Measurements from ENCODE around the gene ITGA1.
"Not testable (repeated sequence)": the region's sequence is repeated elsewhere in the genome, so short reads cannot be mapped to it uniquely, and the experiment has no call there.

The ITGA1 gene

DNA sequence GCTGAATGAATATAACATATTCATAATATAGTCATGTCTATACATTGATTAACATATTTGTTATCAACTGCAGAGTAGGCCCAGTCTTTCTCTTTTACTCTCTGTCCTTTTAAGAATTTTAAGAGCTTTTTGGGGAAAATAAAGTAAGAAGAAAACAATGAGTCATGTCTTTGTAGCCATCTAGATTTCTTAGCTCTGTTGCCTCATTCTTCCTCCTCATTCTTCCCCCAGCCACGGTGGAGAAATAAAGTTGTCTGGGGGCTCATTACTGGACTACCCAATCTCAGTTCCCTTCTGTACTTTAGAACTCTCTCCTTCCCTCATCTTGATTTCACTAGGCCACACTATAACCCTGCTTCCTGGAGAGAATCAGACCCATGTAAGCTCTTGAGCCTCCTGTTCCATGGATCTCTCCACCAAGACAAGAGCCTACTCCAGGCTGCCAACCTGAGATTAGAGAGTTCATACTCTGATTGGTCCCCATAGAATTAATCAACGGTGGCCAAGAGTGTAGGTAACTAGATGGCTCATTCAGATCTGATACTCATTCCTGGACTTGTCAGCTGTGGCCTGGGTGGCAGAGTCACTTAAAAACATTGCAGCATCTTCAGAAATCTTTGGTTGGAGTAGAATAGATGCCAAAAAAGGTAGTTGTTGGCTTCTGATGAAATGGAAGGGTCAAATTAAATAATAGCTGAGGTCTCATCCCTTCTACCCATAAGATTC lies 44.2 kb downstream of the ITGA1 start:
- DNase-seq (ENCODE audit: low spot score): no peak

DNA sequence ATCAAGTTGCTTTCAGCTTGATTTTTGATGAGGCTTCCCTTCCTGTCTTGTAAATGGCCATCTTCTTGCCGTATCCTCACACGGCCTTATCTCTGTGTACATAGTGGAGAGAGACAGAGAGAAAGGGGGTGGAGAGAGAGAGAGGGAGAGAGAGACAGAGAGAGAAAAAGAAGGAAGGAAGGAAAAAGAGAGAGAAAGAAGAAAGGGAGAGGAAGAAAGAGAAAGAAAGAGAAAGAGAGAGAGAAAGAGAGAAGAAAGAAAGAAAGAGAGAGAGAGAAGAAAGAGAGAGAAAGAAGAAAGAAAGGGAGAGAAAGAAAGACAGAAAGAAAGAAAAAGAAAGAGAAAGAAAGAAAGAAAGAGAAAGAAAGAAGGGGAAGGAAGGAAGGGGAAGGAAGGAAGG lies 46.6 kb downstream of the ITGA1 start:
- DNase-seq (ENCODE audit: low spot score): no peak

- no peak for DNase-seq (ENCODE audit: low spot score)
These were observed 49.4 kb downstream of the ITGA1 start for GRCh38 chr5:52837068-52837467.

- DNase-seq (ENCODE audit: low spot score): no peak
These were observed 49.9 kb downstream of the ITGA1 start for GRCh38 chr5:52837591-52838001.

DNA sequence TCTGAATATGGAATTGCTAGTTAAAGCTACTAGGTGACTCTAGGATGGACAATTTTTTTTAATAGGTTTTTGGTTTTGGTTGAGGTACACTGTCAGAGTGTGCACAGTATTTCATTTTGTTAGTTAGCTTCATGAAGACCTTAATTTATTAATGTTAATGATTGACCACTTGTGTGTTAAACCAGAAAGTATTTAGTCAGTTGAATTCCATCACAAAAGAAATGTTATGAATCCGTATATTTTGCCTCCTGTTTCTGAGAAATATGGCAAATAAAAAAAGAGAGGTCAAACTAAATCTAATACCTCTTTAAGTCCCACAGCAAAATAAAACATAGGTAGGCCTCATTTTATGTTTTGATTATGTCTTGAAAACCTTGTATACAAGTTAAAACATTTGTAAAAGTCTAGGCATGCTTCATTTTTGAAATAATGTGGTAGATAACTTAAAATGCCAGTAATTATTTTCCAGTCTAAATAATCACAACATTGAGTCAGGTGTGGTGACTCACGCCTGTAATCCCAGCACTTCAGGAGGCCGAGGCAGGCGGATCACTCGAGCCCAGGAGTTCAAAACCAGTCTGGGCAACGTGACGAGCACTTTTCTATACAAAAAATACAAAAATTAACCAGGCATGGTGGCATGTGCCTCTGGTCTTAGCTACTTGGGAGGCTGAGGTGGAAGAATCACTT lies 50.8 kb downstream of the ITGA1 start:
- no peak for DNase-seq (ENCODE audit: low spot score)

- no peak for DNase-seq (ENCODE audit: low spot score)
These were observed 51.6 kb downstream of the ITGA1 start for GRCh38 chr5:52839285-52839684.

DNA sequence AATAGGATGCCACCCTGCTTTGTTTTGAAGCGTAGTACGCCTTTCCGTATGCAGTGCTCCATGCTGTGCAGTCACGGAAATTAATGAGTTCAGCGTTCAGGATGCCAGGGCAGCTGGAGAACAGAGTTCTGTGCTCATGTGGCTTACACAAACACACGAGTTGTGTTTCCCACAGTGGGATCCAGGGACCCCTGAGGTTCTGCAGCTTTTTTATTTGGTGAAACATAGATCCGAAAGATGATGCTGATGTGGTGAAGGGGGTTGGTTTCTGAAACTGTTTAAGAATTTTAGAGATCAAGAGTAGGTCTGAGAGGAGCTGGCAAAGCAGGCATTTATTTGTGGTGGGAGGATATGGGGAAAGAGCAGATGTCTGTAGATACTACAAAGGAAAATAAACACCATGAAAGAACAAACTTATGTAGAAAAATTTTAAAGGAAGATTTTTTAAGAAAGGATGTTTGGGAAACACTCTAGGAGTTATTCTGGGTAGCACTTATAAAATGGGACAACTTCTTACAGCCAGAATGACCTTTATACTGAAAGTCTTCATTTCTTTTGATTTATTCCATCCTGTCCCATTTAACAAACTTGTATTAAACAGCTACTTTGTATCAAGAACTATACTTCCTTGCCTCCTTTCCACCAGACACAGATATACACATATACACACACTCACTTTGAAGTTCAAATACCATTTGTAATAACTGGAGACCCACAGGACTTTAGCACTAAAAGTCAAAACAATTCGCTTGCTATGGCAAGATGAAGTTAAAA lies 52.7 kb downstream of the ITGA1 start:
- DNase-seq (ENCODE audit: low spot score): no peak

GRCh38 chr5:52841114-52841513 lies 53.4 kb downstream of the ITGA1 start:
- DNase-seq (ENCODE audit: low spot score): no peak

DNA sequence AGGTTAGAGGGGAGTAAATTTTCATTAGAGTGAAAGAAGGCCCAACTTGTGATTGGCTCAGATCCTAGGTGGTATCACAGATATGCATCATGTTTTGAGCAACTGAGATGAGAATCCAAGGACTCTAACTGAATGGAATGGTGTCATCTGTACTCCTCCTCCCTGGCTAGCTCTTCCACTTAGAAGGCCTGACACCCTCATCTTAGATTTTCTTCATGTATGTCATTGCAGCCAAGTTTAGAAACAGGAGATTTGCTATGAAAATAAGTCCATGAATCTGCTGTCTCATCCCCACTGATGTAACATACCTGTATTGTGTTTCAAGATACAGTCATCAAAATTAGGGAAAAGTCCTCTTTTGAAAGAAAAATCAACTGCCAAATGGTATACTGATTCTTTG lies 54.4 kb downstream of the ITGA1 start:
- no peak for DNase-seq (ENCODE audit: low spot score)

GRCh38 chr5:52844885-52845284 lies 57.2 kb downstream of the ITGA1 start:
- DNase-seq (ENCODE audit: low spot score): no peak

- DNase-seq (ENCODE audit: low spot score): no peak
These were observed 58.6 kb downstream of the ITGA1 start for GRCh38 chr5:52846182-52846842.

DNA sequence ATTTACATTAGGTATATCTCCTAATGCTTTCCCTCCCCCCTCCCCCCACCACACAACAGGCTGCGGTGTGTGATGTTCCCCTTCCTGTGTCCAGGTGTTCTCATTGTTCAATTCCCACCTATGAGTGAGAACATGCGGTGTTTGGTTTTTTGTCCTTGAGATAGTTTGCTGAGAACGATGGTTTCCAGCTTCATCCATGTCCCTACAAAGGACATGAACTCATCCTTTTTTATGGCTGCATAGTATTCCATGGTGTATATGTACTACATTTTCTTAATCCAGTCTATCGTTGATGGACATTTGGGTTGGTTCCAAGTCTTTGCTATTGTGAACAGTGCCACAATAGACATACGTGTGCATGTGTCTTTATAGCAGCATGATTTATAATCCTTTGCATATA lies 61.0 kb downstream of the ITGA1 start:
- DNase-seq (ENCODE audit: low spot score): not testable (repeated sequence)

DNA sequence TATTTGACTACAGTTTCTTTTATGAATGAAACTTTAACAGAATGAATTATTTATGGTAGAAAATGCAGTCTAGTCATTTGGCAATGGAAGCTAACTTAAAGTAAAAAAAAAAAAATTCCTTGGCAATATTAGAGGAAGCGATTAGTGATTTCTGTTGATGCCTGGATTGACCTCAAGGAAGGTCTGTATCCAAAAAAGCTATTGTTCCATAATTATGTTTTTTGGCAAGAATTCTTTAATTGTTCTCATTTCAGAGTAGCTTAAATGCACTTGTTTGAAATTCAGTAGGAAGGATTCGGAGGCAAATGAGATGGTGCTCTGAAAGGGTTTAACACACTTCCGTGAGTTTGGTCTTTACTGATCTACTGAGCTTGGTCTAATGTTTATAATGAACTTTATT lies 61.8 kb downstream of the ITGA1 start:
- no peak for DNase-seq (ENCODE audit: low spot score)

DNA sequence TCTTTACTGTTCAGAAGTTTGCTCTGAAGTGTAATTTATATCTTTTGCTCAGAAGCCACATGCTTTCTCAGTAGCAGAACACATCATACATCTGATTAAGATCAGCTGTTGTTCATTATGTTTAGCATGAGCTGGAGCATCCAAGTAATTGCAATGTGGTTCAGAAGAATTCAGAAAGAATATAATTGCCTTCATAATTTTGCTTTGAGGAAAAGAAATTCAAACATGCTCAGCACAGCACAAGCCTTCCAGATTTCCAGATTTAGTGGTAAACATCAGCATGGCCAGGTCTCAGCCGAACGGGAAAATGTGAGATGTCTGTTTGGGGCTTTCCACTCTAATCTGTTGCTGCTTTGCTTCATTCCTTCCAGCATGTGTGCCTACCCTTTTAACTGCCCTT lies 65.9 kb downstream of the ITGA1 start:
- DNase-seq (ENCODE audit: low spot score): no peak

GRCh38 chr5:52854301-52854700 lies 66.6 kb downstream of the ITGA1 start:
- no peak for DNase-seq (ENCODE audit: low spot score)

- DNase-seq (ENCODE audit: low spot score): no peak
These were observed 67.2 kb downstream of the ITGA1 start for GRCh38 chr5:52854949-52855348.

GRCh38 chr5:52856564-52856963 lies 68.8 kb downstream of the ITGA1 start:
- no peak for DNase-seq (ENCODE audit: low spot score)

GRCh38 chr5:52859628-52860027 lies 71.9 kb downstream of the ITGA1 start:
- DNase-seq (ENCODE audit: low spot score): peak; percentile 65

GRCh38 chr5:52861368-52861767 lies 73.7 kb downstream of the ITGA1 start:
- DNase-seq (ENCODE audit: low spot score): no peak

GRCh38 chr5:52863715-52864290 lies 76.1 kb downstream of the ITGA1 start:
- DNase-seq (ENCODE audit: low spot score): no peak

GRCh38 chr5:52864371-52864770 lies 76.7 kb downstream of the ITGA1 start:
- peak; percentile 12 for DNase-seq (ENCODE audit: low spot score)

DNA sequence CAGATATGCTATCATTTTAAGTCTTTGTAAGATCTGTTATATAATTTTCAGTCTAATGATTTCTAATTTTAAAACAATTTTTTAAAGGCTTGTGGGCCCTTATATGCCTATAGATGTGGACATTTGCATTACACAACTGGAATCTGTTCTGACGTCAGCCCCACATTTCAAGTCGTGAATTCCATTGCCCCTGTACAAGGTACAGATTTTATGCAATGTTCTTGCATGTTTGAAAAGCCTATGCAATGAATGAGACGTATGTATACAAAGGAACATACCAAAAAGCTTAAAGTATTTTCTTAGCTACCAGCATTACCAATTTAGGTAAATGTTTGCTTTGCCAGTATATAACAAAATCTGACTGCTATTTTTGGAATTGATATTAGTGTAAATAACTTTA lies 77.2 kb downstream of the ITGA1 start:
- DNase-seq (ENCODE audit: low spot score): no peak

All from COLO829 (cell line).